Activated gamma-delta T cell (primary cell): ENCODE measurements around the gene THBS4.

Experiments used
- DNase-seq: peaks from one replicate; lab custom pipeline; 2025; lab: John Stamatoyannopoulos, UW

THBS4 gene

DNA sequence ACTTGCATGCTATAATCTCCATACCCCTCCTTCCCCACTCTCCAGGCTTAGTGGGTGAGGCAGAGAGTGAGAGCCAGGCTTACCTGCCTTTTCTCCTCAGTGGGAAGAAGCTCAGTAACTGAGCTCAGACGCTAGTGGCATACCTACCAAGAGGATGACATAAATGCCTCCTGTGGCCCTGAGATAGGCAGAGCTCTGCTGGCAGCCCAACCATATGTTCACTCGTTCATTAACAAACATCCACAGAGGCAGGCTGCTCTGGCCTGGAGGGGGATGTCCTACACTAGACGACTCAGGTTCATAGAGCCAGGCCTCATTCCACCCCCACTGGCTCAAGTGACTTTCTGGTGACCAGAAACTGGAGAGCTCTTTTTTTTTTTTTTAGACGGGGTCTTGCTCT lies 81.3 kb downstream of the THBS4 start:
- no peak for DNase-seq

DNA sequence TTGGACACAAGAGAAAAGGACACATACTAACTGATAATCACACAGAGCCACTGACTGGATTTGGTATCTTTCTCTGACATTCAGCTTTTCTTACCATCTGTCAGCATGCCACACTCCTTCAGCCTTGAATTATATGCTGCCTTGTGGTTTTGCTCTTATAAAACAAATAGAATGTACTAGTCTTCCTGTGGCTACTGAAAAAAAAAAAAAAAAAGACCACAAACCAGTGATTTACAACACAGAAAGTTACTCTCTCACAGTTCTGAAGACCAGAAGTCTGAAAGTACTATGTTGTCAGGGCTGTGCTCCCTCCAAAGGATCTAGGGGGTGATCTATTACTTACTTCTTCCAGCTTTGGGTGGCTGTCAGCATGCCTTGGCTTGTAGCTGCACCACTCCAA lies 82.3 kb downstream of the THBS4 start:
- no peak for DNase-seq

DNA sequence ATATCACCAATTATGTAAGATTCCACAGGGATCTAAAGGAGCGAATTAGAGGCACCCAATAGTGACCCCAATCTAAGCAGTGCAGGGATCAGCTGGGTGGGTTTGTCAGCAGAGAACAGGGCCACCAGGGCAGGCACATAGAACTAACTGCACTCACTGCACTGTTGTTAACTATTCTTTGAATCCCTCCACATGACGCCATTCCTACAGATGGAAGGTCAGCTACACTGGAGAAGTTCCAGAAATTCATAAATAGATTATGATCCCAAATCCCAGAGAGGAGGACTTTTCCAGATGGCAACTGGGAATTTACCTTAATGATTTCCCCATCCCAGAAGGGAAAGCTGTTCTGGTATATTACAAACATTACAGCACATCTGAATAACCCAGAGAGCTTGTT lies 84.2 kb downstream of the THBS4 start:
- no peak for DNase-seq

DNA sequence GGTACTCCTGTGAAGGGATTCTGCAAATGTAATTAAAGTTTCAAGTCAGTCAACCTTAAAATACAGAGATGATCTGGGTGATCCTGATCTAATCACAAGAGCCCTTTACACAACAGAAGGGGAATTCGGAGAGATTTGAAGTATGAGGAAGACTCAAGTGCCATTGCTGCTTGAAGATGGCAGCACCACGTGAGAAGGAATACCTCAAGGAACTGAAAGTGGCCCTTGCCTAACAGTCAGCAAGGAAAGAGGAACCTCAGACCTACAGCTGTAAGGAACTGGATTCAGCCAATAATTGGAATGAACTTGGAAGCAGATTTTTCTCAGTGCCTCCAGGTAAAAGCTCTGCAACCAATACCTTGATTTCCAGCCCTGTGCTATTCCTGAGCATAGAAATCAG lies 87.4 kb downstream of the THBS4 start:
- no peak for DNase-seq

DNA sequence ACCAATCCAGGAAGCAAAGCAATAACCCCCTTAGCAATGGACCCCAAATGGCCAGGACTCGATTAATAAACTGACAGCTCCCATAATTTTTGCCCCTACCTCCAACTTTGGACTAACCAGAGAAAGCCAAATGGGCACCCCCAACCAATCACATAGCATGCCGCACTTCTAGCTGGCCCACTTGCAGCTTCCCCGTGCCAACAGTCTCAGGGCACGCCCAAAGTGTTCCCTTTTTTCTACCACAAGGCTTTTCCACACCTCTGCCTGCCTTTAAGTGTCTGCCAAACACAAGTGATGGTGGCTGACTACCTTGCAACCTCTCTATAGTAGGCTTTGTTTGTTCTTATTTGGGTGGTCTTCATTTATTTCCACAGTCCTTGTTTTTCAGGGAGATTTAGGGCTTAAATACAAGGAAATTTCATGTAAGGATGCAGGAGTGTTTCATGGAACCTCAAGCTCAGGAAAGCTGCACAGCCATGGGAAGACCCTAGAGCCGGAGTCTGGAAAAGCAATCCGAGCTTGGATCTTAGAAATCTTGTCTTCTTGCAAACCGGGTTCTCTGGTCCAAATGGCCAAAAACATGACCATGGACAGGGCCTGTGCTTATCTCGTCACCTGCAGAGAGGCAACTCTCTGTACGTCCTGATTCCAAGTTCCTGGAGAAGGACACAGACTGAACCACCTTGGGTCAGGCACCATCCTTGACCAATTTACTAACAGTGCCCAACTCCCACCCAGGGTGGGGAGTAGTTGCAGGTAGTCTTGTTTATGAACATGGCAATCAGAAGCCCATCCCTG lies 89.2 kb downstream of the THBS4 start:
- DNase-seq: no peak

DNA sequence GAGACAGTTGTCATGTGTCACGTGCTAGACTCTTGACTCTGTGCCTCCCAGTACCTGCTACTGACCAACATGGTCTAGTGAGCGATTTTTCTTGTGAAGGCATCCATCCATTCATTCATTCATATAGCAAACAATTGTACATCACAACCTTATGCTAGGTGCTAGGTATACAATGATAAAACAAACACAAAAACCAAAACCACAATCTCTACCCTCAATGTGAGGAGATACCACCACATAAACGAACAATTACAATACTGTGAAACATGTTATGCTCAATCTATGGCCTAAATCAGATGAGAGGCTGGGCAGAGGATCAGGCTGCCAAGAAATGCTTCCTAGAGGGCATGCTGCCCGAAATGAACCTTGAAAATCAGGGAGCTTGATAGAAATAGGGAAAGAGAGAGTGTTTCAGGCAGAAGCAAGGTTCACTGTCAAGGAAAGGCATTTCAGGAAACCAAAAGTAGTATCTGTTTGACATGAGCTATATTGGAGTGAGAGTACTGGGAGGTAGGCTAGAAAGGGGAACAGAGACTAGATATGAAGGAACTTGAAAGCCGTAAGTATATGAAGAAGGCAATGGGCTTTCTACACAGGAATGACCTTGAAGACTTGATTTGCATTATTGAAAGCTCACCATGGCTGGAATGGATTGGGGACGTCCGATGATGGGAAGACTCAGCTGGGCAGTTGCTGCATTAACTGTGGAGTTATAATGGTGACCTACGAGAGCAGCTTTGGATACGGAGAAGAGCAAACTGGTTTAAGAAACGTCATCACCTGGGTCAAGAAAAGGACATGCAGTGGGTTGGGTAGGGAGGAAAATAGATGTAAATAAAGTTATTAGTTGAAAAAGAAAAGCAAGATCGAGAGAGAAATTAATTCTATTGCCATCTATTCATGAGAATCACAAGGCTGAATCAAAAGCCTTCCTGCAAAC lies 90.1 kb downstream of the THBS4 start:
- DNase-seq: no peak

DNA sequence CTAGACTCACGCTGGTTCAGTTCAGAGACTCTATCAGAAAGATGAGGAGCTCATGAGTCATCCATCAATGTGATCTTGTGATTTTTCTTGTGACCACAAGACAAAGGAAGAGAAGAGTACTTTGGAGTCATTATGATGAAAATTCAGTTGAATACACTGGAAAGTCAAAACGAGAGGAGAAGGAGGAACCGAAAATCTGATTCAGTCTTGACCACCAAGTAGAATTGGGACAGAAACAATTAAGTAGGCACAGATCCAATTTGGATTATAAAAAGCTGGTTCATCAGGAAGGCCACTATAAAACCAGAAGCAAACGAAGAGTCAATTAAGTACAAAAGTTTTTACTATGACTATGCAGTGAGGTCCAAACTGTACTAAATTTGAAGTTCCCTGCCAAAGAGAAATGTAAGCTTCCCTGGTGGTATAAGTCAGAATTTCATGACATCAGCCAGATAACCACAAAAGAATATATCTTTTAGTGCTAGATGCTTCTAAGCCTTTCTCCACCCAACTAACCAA lies 90.9 kb downstream of the THBS4 start:
- DNase-seq: no peak

DNA sequence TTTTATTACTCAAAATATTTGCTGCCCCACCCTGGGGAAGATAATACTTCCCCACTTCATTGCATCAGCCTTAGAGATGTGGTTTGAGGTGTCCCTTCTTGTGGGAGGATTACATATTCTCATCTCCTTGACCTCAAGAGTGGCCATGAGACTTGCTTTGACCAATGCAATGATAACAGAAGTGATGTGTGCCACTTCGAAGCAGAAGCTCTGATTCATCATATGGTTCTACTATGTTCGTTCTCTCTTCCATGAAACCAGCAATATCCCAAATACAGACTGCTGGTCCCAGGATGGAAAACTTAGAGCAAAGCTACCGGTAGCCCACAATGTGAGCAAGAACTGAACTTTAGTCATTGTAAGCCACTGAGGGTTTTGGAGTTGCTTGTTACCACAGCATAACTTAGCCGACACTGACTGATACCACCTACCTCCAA lies 92.0 kb downstream of the THBS4 start:
- DNase-seq: no peak

DNA sequence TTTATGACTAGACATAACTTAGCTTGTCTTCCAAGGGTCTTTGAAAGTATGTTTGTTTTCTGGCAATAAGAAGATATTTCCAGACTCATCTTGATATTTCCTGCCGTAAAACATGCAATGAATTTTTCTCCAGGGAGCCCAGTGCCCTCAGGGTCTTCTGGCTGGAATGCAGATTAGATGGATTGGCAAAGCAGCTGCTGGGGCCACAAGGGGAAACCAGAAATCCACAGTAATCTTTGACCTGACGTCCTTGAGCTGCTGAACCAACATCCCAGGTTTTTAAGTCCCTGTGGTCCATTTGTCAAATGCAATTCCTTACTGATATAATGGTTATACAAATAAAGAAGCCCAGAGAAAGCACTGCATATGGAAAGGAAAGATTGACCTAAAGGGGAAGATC lies 93.0 kb downstream of the THBS4 start:
- no peak for DNase-seq

DNA sequence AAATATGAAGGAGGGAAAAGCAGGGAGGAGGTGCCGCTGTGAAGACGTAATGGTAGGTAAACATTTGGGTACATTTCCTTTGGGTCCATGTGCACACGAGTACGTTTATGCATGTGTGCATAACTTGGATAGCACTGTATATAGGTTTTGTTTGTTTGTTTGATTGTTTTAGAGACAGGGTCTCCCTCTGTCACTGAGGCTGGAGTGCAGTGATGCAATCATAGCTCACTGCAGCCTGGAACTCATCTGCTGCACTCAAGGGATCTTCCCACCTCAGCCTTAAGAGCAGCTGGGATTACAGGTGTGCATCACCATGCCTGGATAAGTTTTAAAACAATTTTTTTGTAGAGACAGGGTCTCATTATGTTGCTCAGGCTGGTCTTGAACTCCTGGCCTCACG lies 94.0 kb downstream of the THBS4 start:
- DNase-seq: no peak
